22Rv1 (cell line): ENCODE results near the gene CCNB2.
"Not testable (repeated sequence)": the region's sequence is repeated elsewhere in the genome, so short reads cannot be mapped to it uniquely, and the experiment has no call there.

Source experiments
- H3K27ac ChIP-seq: fragments of 450-650 bp; 2 replicates; pipeline ENCODE4 v1.5.1; 2017
- ZFX ChIP-seq: fragments of 450-650 bp; IDR thresholded peaks from 2 replicates; pipeline ENCODE4 v1.6.1; 2017; ENCODE audit warnings: antibody characterized with exemption, borderline replicate concordance
- TF ChIP-seq, protein P1 (sequence below): fragments of 450-650 bp; IDR thresholded peaks from 2 replicates; pipeline ENCODE4 v1.5.1; 2017; ENCODE audit warnings: mild to moderate bottlenecking

Gene CCNB2

DNA sequence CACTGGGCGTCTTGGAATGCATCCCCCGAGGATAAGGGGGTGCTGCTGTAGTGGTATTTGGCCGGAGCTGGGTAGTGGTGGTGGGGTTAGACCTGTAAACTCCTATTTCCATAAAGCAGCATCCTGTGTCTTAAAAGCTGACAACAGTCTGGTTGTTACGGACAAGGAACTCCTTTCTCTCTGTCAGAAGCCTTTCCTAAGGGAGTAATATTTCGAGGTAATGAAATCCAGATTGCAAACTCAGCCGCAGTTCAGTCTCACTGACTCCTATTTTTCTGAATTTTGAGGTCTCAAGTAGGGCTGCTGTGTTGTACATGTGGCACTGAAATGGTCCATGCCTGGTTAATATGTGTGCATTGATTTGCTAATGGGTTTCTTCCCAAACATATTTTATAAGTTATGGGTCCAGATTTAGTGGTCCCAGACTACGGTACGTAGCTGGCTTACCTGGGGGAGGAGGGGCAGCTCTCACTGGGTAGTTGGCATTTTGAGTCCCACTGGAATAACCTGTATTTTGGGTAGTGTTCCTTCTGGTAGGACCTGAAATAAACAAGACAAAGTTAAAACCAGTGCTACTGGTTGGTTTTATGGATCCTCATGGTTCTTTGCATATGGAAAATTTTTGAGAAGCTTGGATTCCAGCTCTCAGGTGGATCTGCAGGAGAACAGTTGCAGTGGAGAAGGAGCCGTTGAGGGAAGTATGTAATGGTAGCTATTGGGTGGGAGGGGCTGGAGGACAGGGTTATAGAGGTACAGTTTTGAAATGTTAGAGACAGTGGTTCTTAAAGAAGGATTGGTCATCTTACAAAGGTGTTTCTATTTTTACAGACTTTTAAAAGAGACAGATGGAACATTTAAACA, 53.1 kb downstream of the CCNB2 start:
- TF ChIP-seq, protein P1, sequence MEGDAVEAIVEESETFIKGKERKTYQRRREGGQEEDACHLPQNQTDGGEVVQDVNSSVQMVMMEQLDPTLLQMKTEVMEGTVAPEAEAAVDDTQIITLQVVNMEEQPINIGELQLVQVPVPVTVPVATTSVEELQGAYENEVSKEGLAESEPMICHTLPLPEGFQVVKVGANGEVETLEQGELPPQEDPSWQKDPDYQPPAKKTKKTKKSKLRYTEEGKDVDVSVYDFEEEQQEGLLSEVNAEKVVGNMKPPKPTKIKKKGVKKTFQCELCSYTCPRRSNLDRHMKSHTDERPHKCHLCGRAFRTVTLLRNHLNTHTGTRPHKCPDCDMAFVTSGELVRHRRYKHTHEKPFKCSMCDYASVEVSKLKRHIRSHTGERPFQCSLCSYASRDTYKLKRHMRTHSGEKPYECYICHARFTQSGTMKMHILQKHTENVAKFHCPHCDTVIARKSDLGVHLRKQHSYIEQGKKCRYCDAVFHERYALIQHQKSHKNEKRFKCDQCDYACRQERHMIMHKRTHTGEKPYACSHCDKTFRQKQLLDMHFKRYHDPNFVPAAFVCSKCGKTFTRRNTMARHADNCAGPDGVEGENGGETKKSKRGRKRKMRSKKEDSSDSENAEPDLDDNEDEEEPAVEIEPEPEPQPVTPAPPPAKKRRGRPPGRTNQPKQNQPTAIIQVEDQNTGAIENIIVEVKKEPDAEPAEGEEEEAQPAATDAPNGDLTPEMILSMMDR = no peak
- TF ChIP-seq ZFX = no peak
- H3K27ac ChIP-seq = no peak overlapping the region

DNA sequence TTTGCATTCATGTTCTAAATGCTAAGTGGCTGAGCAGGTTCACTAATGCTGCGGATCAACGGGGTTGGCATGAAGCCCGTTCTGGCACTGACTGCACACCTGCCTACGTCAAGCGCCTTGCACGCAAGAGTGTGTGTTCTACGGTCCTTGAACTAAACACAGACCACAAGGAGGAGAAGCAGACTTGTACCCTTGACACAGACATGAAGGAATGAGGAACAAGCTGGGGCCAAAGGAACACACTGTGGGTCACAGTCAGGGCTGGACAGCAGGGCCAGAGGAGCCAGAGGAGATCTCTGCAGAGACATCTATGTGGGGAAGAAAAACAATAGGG, 53.7 kb downstream of the CCNB2 start:
- H3K27ac ChIP-seq = no peak overlapping the region
- no peak for TF ChIP-seq ZFX
- TF ChIP-seq, protein P1 = no peak

GRCh38 chr15:59159210-59159609, 54.3 kb downstream of the CCNB2 start:
- no peak for TF ChIP-seq ZFX
- TF ChIP-seq, protein P1 = no peak
- H3K27ac ChIP-seq = no peak overlapping the region

DNA sequence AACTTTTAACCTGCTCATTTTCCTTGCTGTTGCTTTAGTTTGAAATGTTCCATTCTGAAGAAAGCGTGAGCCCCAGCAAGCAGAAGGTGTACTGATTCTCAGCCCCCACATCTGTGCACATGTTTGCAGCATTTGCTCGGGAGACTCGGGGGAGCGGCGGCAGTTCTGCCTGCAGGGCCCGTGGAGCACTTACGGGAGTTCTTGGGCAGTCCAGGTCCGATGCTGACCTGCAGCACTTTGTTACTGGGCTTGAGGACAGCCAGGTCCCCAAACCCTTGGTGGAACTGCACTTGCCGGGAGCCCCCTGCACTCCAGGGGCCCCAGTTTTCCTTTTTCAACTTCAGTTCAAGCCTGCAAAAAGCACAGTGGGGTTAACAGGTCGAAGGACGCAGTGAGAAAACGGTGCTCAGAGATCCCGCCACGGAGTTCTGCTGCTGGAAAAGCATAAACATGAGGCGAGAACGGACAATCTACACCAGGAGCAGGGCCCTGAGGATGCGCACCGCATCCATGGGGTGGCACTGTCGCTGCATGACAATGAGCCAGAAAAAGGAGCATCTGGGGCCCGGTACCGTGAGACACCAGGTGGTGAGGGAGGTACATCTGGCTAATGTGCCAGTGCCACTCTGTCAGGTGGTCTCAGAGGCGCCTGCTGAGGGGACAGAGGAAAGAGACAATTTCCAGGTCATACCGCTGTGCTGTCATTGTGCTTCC, 56.1 kb downstream of the CCNB2 start:
- TF ChIP-seq ZFX = no peak
- TF ChIP-seq, protein P1 = peak; percentile 45
- H3K27ac ChIP-seq = no peak overlapping the region

DNA sequence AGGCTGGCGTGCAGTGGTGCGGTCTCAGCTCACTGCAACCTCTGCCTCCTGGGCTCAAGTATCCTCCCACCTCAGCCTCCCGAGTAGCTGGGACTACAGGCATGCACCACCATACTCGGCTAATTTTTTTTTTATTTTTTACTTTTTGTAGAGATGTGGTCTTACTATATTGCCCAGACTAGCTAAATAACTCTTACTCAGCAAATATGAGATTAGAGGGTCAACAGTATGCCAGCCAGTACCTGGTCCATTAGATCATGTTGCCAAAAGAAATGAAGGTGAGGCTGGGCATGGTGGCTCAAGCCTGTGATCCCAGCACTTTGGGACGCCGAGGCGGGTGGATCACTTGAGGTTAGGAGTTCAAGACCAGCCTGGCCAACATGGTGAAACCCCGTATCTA, 57.1 kb downstream of the CCNB2 start:
- H3K27ac ChIP-seq = not testable (repeated sequence)

DNA sequence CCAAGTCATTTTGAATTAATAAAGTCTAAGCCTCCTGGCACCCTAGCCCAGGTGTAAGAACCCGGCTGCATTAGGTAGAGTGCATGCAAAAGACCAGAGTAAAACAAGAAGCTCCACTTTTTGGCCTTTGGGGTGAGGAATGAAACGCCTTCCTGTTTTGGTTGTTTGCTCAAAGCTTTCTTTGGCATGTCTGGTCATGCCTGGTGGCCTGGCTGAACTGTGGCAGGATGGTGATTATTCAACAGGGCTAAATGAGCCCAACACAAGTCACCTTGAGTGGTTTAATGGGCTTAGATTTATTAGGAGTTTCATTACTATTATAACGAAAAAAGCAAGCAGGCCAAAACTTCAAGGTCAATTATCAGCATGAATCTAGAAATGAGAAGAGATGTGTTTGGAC, 60.8 kb downstream of the CCNB2 start:
- H3K27ac ChIP-seq = no peak overlapping the region
- TF ChIP-seq, protein P1 = no peak
- TF ChIP-seq ZFX = no peak

GRCh38 chr15:59166166-59166565, 61.2 kb downstream of the CCNB2 start:
- no peak overlapping the region for H3K27ac ChIP-seq
- no peak for TF ChIP-seq ZFX
- TF ChIP-seq, protein P1 = no peak
